HCT116 (cell line): ENCODE results near the gene UBE2G2. TPM values are rescaled to one million over a fixed set of nuclear protein-coding genes. Genes with fewer than 3 reads are reported as not detected.

Experiments
- ATAC-seq: fragments of 200-7000 bp; cut with Tn5 transposase; 2 replicates; pipeline ENCODE4 v1.9.1; 2020; ENCODE audit warnings: mild to moderate bottlenecking, moderate library complexity
- BruUV-seq: library from RNA; stranded (reverse); fragments of 400-500 nt; replicated peaks from 2 replicates; lab custom pipeline; 2021; lab: Mats Ljungman, UMichigan
- CTCF ChIA-PET: fragments of 300-600 bp; sonication (Branson Sonifier 250); formaldehyde crosslinking; loops from one replicate; lab custom pipeline; 2021; ENCODE audit warnings: antibody characterized with exemption; lab: Charles Lee
- POLR2A ChIA-PET: fragments of 300-600, 350-600 bp; sonication (Branson Sonifier 250); formaldehyde crosslinking; loops from one replicate; lab custom pipeline; 2021; ENCODE audit warnings: antibody characterized with exemption; lab: Charles Lee
- RAD21 ChIA-PET, 2 experiments: fragments of 300-600 bp; sonication (Branson Sonifier 250); formaldehyde crosslinking; loops; one replicate each; lab custom pipeline; 2023; ENCODE audit warnings: low total read pairs in 2 of 2; ENCODE audit not compliant: uncharacterized antibody in 2 of 2, unreplicated experiment in 2 of 2, low non-redundant PET in 1 of 2; lab: Charles Lee
- DNase-seq: peaks from one replicate; pipeline ENCODE4 v3.0.0-alpha.2; 2010; ENCODE audit warnings: low read depth, low spot score
- H2AFZ ChIP-seq: fragments of 200-600 bp; shearing (Covaris generic), sonication (generic); 2 replicates; pipeline ENCODE4 v1.6.1; 2017; ENCODE audit warnings: low read depth, mixed run types, mixed read lengths, antibody characterized with exemption, low read length; ENCODE audit not compliant: poor library complexity, severe bottlenecking
- H3K27ac ChIP-seq: 2 replicates; pipeline ENCODE4 v1.5.1; 2012; ENCODE audit warnings: low read depth, low read length
- H3K27me3 ChIP-seq: fragments of 200-600 bp; sonication (generic); 2 replicates; pipeline ENCODE4 v1.6.1; 2016; ENCODE audit warnings: mixed run types, low read length, mixed read lengths; ENCODE audit not compliant: insufficient read depth
- H3K36me3 ChIP-seq, 2 experiments: fragments of 200-500 bp in 1 of 2; fragments of 200-600 bp in 1 of 2; sonication (Bioruptor generic) in 1 of 2; sonication (generic) in 1 of 2; 2 replicates each; pipeline versions ENCODE4 v1.5.1 to v1.6.1; 2014 to 2016; ENCODE audit warnings: low read length in 2 of 2, inconsistent platforms in 1 of 2, mixed read lengths in 1 of 2, mixed run types in 1 of 2; ENCODE audit not compliant: insufficient read depth in 2 of 2, control insufficient read depth in 1 of 2
- H3K4me1 ChIP-seq, 2 experiments: fragments of 200-600 bp in 1 of 2; sonication (generic) in 1 of 2; 2 replicates each; pipeline versions ENCODE4 v1.5.1 to v1.6.1; 2012 to 2017; ENCODE audit warnings: low read length in 2 of 2, inconsistent platforms in 1 of 2, mild to moderate bottlenecking in 1 of 2, mixed read lengths in 1 of 2, mixed run types in 1 of 2, moderate library complexity in 1 of 2; ENCODE audit not compliant: insufficient read depth in 2 of 2, control insufficient read depth in 1 of 2
- H3K4me2 ChIP-seq: fragments of 200-600 bp; sonication (generic); 2 replicates; pipeline ENCODE4 v1.6.1; 2017; ENCODE audit warnings: mixed run types, low read length, mixed read lengths
- H3K4me3 ChIP-seq, 2 experiments: fragments of 200-600 bp in 1 of 2; sonication (generic) in 1 of 2; replicated peaks in 1 of 2; 2 replicates each; pipeline ENCODE4 v1.5.1; 2011 to 2016; ENCODE audit warnings: low read length in 2 of 2, control low read depth in 1 of 2, low read depth in 1 of 2, mild to moderate bottlenecking in 1 of 2, mixed read lengths in 1 of 2, mixed run types in 1 of 2
- H3K79me2 ChIP-seq: fragments of 200-600 bp; sonication (generic); 2 replicates; pipeline ENCODE4 v1.6.1; 2017; ENCODE audit warnings: mild to moderate bottlenecking, mixed run types, low read length, moderate library complexity, mixed read lengths; ENCODE audit not compliant: insufficient read depth
- H3K9ac ChIP-seq: fragments of 200-600 bp; sonication (generic); 2 replicates; pipeline ENCODE4 v1.6.1; 2016; ENCODE audit warnings: low read length, mixed read lengths
- H3K9me2 ChIP-seq: fragments of 200-600 bp; sonication (generic), shearing (Covaris generic); 2 replicates; pipeline ENCODE4 v1.6.1; 2017; ENCODE audit warnings: mixed run types, mild to moderate bottlenecking, moderate library complexity; ENCODE audit not compliant: insufficient read depth
- H3K9me3 ChIP-seq, 2 experiments: fragments of 200-500 bp in 1 of 2; fragments of 200-600 bp in 1 of 2; sonication (Bioruptor generic) in 1 of 2; sonication (generic) in 1 of 2; 2 replicates each; pipeline ENCODE4 v1.6.1; 2014 to 2017; ENCODE audit warnings: low read length in 2 of 2, mixed read lengths in 2 of 2, inconsistent platforms in 1 of 2, low read depth in 1 of 2, mild to moderate bottlenecking in 1 of 2, mixed run types in 1 of 2, moderate library complexity in 1 of 2; ENCODE audit not compliant: control insufficient read depth in 1 of 2, insufficient read depth in 1 of 2
- H4K20me1 ChIP-seq: fragments of 200-600 bp; sonication (generic), shearing (Covaris generic); 2 replicates; pipeline ENCODE4 v1.6.1; 2017; ENCODE audit warnings: mixed run types, mild to moderate bottlenecking, moderate library complexity; ENCODE audit not compliant: insufficient read depth
- EGR1 ChIP-seq: IDR thresholded peaks from 2 replicates; pipeline ENCODE4 v1.6.1; 2012; ENCODE audit warnings: low read depth
- ELF1 ChIP-seq: IDR thresholded peaks from 2 replicates; pipeline ENCODE4 v1.6.1; 2012; ENCODE audit warnings: low read depth, borderline replicate concordance
- EZH2 ChIP-seq: fragments of 200-600 bp; sonication (generic); IDR thresholded peaks from 2 replicates; pipeline ENCODE4 v1.6.1; 2017; ENCODE audit warnings: antibody characterized with exemption, mixed run types
- FOSL1 ChIP-seq: IDR thresholded peaks from 2 replicates; pipeline ENCODE4 v1.6.1; 2012; ENCODE audit warnings: low read depth
- JUND ChIP-seq: IDR thresholded peaks from 2 replicates; pipeline ENCODE4 v1.6.1; 2012
- POLR2A ChIP-seq: IDR thresholded peaks from 2 replicates; pipeline ENCODE4 v1.7.0; 2011; ENCODE audit warnings: borderline replicate concordance; ENCODE audit not compliant: insufficient read depth, insufficient read length; ENCODE audit errors: extremely low read depth
- POLR2AphosphoS5 ChIP-seq: IDR thresholded peaks from 2 replicates; pipeline ENCODE4 v1.6.1; 2011; ENCODE audit warnings: mild to moderate bottlenecking, low read depth, low read length, moderate library complexity
- RAD21 ChIP-seq: IDR thresholded peaks from 2 replicates; pipeline ENCODE4 v1.6.1; 2012; ENCODE audit warnings: low read depth, mild to moderate bottlenecking
- SIN3A ChIP-seq: IDR thresholded peaks from 2 replicates; pipeline ENCODE4 v1.6.1; 2012; ENCODE audit warnings: low read depth
- SP1 ChIP-seq: IDR thresholded peaks from 2 replicates; pipeline ENCODE4 v1.6.1; 2012; ENCODE audit warnings: low read depth
- SRF ChIP-seq: IDR thresholded peaks from 2 replicates; pipeline ENCODE4 v1.6.1; 2012; ENCODE audit warnings: low read depth
- YY1 ChIP-seq: IDR thresholded peaks from 2 replicates; pipeline ENCODE4 v1.6.1; 2011; ENCODE audit warnings: low read length, low read depth, moderate library complexity, mild to moderate bottlenecking; ENCODE audit not compliant: insufficient replicate concordance; ENCODE audit errors: extremely low read depth
- ZFX ChIP-seq: fragments of 450-650 bp; IDR thresholded peaks from 2 replicates; pipeline ENCODE4 v1.6.1; 2017
- ZNF274 ChIP-seq: fragments of 200-500 bp; sonication (Bioruptor generic); IDR thresholded peaks from 2 replicates; pipeline ENCODE4 v1.6.1; 2014; ENCODE audit warnings: mild to moderate bottlenecking, low read depth, low read length, inconsistent platforms
- intact Hi-C: fragments of 100-400 bp; cut with micrococcal nuclease; formaldehyde crosslinking; loops from 2 replicates; pipeline ENCODE4 v1.10.0; 2022
- total RNA-seq: library from RNA; stranded (reverse); gene quantifications from one replicate; pipeline ENCODE4 v1.2.1, GENCODE V29; 2021; ENCODE audit not compliant: unreplicated experiment
- TF ChIP-seq, protein P1 (sequence below): IDR thresholded peaks from 2 replicates; pipeline ENCODE4 v1.6.1; 2012
- TF ChIP-seq, protein P2 (sequence below): IDR thresholded peaks from 2 replicates; pipeline ENCODE4 v1.6.1; 2012
- TF ChIP-seq, protein P3 (sequence below), 3 experiments: fragments of 200-600 bp in 1 of 3; sonication (generic) in 1 of 3; IDR thresholded peaks in 2 of 3; conservative IDR thresholded peaks in 1 of 3; 2 replicates each; pipeline ENCODE4 v1.5.1; 2012 to 2017; ENCODE audit warnings: low read depth in 2 of 3, low read length in 2 of 3, antibody characterized with exemption in 1 of 3, borderline replicate concordance in 1 of 3, control low read depth in 1 of 3, mild to moderate bottlenecking in 1 of 3, mixed read lengths in 1 of 3, mixed run types in 1 of 3, moderate library complexity in 1 of 3; ENCODE audit not compliant: insufficient read depth in 1 of 3
- TF ChIP-seq, protein P4 (sequence below): IDR thresholded peaks from 2 replicates; pipeline ENCODE4 v1.6.1; 2012; ENCODE audit warnings: low read depth
- TF ChIP-seq, protein P5 (sequence below): IDR thresholded peaks from 2 replicates; pipeline ENCODE4 v1.6.1; 2011; ENCODE audit warnings: mild to moderate bottlenecking, low read length, moderate library complexity; ENCODE audit not compliant: insufficient replicate concordance; ENCODE audit errors: extremely low read depth

Gene UBE2G2
- total RNA-seq, 1 experiment from 2014 or later, result 86.5 TPM

DNA sequence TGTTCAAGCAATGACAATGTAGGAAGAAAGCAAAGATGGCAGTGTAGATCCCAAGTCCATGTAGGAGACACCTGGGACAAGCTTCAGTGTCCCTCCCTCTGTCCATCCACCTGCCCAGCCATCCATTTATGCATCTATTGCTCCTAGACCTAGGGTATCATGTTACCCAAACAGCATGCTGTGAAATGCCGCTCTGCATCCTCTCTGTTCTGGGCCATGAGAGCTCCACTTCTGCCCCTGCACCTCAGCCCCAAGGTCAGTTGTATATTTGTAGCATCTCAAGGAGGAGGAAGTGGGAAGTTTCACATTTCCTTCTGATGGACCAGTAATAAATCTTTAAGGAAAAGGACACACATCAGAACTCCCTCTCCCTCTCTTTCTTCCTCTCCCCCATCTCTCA, 62.3 kb downstream of the UBE2G2 start:
- ATAC-seq (no peak), DNase-seq (no peak)
- Histone ChIP-seq H3K79me2 (no peaks in the 10 kb centered on the region), H3K27ac (no peak overlapping the region), H3K9me2 (no peaks in the 10 kb centered on the region), H3K9ac (no peak overlapping the region), H3K4me2 (no peak overlapping the region), H2AFZ (no peak overlapping the region), H4K20me1 (no peaks in the 10 kb centered on the region), H3K27me3 (no peaks in the 10 kb centered on the region), H3K36me3 (no peaks in the 10 kb centered on the region)
- RAD21 ChIA-PET, result no interaction called here
- intact Hi-C loops, result no loop called here
- BruUV-seq, result no TSS peak
- CTCF ChIA-PET, result no interaction called here
- POLR2A ChIA-PET, result no interaction called here
- TF ChIP-seq POLR2AphosphoS5 (no peak), SRF (no peak), YY1 (no peak), ELF1 (no peak), POLR2A (no peak), FOSL1 (no peak), JUND (no peak), EGR1 (no peak), ZNF274 (no peak), RAD21 (no peak), ZFX (no peak), SP1 (no peak), EZH2 (no peak), SIN3A (no peak)
- TF ChIP-seq, protein P1, sequence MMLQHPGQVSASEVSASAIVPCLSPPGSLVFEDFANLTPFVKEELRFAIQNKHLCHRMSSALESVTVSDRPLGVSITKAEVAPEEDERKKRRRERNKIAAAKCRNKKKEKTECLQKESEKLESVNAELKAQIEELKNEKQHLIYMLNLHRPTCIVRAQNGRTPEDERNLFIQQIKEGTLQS, result no peak
- TF ChIP-seq, protein P2, sequence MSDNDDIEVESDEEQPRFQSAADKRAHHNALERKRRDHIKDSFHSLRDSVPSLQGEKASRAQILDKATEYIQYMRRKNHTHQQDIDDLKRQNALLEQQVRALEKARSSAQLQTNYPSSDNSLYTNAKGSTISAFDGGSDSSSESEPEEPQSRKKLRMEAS, result no peak
- TF ChIP-seq, protein P3, sequence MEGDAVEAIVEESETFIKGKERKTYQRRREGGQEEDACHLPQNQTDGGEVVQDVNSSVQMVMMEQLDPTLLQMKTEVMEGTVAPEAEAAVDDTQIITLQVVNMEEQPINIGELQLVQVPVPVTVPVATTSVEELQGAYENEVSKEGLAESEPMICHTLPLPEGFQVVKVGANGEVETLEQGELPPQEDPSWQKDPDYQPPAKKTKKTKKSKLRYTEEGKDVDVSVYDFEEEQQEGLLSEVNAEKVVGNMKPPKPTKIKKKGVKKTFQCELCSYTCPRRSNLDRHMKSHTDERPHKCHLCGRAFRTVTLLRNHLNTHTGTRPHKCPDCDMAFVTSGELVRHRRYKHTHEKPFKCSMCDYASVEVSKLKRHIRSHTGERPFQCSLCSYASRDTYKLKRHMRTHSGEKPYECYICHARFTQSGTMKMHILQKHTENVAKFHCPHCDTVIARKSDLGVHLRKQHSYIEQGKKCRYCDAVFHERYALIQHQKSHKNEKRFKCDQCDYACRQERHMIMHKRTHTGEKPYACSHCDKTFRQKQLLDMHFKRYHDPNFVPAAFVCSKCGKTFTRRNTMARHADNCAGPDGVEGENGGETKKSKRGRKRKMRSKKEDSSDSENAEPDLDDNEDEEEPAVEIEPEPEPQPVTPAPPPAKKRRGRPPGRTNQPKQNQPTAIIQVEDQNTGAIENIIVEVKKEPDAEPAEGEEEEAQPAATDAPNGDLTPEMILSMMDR (IDR thresholded peaks at IDR 0.05 in 2 of 3, conservative IDR thresholded peaks at IDR 0.05 in 1 of 3; ENCODE audit: borderline replicate concordance in 1 of 3, insufficient read depth in 1 of 3, low read depth in 2 of 3, low read length in 2 of 3), result no peak
- TF ChIP-seq, protein P4, sequence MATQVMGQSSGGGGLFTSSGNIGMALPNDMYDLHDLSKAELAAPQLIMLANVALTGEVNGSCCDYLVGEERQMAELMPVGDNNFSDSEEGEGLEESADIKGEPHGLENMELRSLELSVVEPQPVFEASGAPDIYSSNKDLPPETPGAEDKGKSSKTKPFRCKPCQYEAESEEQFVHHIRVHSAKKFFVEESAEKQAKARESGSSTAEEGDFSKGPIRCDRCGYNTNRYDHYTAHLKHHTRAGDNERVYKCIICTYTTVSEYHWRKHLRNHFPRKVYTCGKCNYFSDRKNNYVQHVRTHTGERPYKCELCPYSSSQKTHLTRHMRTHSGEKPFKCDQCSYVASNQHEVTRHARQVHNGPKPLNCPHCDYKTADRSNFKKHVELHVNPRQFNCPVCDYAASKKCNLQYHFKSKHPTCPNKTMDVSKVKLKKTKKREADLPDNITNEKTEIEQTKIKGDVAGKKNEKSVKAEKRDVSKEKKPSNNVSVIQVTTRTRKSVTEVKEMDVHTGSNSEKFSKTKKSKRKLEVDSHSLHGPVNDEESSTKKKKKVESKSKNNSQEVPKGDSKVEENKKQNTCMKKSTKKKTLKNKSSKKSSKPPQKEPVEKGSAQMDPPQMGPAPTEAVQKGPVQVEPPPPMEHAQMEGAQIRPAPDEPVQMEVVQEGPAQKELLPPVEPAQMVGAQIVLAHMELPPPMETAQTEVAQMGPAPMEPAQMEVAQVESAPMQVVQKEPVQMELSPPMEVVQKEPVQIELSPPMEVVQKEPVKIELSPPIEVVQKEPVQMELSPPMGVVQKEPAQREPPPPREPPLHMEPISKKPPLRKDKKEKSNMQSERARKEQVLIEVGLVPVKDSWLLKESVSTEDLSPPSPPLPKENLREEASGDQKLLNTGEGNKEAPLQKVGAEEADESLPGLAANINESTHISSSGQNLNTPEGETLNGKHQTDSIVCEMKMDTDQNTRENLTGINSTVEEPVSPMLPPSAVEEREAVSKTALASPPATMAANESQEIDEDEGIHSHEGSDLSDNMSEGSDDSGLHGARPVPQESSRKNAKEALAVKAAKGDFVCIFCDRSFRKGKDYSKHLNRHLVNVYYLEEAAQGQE, result no peak
- TF ChIP-seq, protein P5, sequence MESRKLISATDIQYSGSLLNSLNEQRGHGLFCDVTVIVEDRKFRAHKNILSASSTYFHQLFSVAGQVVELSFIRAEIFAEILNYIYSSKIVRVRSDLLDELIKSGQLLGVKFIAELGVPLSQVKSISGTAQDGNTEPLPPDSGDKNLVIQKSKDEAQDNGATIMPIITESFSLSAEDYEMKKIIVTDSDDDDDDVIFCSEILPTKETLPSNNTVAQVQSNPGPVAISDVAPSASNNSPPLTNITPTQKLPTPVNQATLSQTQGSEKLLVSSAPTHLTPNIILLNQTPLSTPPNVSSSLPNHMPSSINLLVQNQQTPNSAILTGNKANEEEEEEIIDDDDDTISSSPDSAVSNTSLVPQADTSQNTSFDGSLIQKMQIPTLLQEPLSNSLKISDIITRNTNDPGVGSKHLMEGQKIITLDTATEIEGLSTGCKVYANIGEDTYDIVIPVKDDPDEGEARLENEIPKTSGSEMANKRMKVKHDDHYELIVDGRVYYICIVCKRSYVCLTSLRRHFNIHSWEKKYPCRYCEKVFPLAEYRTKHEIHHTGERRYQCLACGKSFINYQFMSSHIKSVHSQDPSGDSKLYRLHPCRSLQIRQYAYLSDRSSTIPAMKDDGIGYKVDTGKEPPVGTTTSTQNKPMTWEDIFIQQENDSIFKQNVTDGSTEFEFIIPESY, result no peak
- TF ChIP-seq, all 23 proteins: peak for 0
- Histone ChIP-seq H3K9me3 (no peaks in the 10 kb centered on the region), H3K4me1 (no peaks in the 10 kb centered on the region), H3K4me3 (no peak overlapping the region)
